NCI-H446 treated with DMSO at 0.1 percent for 48 hours (cell line): ENCODE measurements around the gene OSM.
A peak's percentile ranks its signal among the peaks of the same experiment; 100 is the strongest.

ENCODE experiments used
- DNase-seq: peaks from one replicate; lab custom pipeline; 2025; lab: John Stamatoyannopoulos, UW

Gene OSM

GRCh38 chr22:30285176-30285845, 18.7 kb upstream of the OSM start:
- no peak for DNase-seq

GRCh38 chr22:30284666-30285065, 18.0 kb upstream of the OSM start:
- no peak for DNase-seq

GRCh38 chr22:30284172-30284571, 17.5 kb upstream of the OSM start:
- DNase-seq, result no peak

GRCh38 chr22:30283342-30283741, 16.7 kb upstream of the OSM start:
- DNase-seq, result no peak

GRCh38 chr22:30282616-30283046, 16.0 kb upstream of the OSM start:
- DNase-seq, result no peak

GRCh38 chr22:30280505-30280904, 13.9 kb upstream of the OSM start:
- DNase-seq, result no peak

- DNase-seq, result no peak
Observed at GRCh38 chr22:30279932-30280331, 13.3 kb upstream of the OSM start.

- DNase-seq, result no peak
Observed at GRCh38 chr22:30279046-30279788, 12.6 kb upstream of the OSM start.

GRCh38 chr22:30277547-30278344, 11.1 kb upstream of the OSM start:
- DNase-seq, result peak; percentile 9

- DNase-seq, result no peak
Observed at GRCh38 chr22:30276039-30276438, 9.4 kb upstream of the OSM start.

- no peak for DNase-seq
Observed at GRCh38 chr22:30275625-30276024, 9.0 kb upstream of the OSM start.

- DNase-seq, result no peak
Observed at GRCh38 chr22:30274437-30274812, 7.8 kb upstream of the OSM start.

GRCh38 chr22:30273711-30274436, 7.2 kb upstream of the OSM start:
- no peak for DNase-seq

GRCh38 chr22:30272781-30273601, 6.3 kb upstream of the OSM start:
- DNase-seq, result no peak

- DNase-seq, result no peak
Observed at GRCh38 chr22:30270832-30271231, 4.2 kb upstream of the OSM start.

- DNase-seq, result no peak
Observed at GRCh38 chr22:30268331-30268730, 1.7 kb upstream of the OSM start.

- no peak for DNase-seq
Observed at GRCh38 chr22:30267382-30268302, 991 bp upstream of the OSM start.

GRCh38 chr22:30265823-30266444, 717 bp downstream of the OSM start:
- no peak for DNase-seq

GRCh38 chr22:30265131-30265720, 1.4 kb downstream of the OSM start:
- no peak for DNase-seq
